SK-N-SH (cell line): ENCODE results near the gene NARS2.

ENCODE experiments used
- EP300 ChIP-seq, 2 experiments: IDR thresholded peaks; 2 replicates each; pipeline versions ENCODE4 v1.4.0 to v1.6.1; 2012; ENCODE audit warnings: borderline replicate concordance in 1 of 2, low read depth in 1 of 2, low read length in 1 of 2
- FOXM1 ChIP-seq: IDR thresholded peaks from 2 replicates; pipeline ENCODE4 v1.4.0; 2012; ENCODE audit warnings: low read depth, mild to moderate bottlenecking
- GATA2 ChIP-seq: sonication (generic); formaldehyde crosslinking; IDR thresholded peaks from 2 replicates; pipeline ENCODE4 v1.5.0; 2020; ENCODE audit warnings: mild to moderate bottlenecking, missing genetic modification reagents
- JUND ChIP-seq: IDR thresholded peaks from 2 replicates; pipeline ENCODE4 v1.4.0; 2012
- MEF2A ChIP-seq: IDR thresholded peaks from 2 replicates; pipeline ENCODE4 v1.4.0; 2012; ENCODE audit warnings: low read depth, borderline replicate concordance
- POLR2AphosphoS5 ChIP-seq: IDR thresholded peaks from 2 replicates; pipeline ENCODE4 v1.6.1; 2012; ENCODE audit warnings: low read depth, low read length
- RFX5 ChIP-seq: IDR thresholded peaks from 2 replicates; pipeline ENCODE4 v1.6.1; 2012; ENCODE audit warnings: mild to moderate bottlenecking, improper control_type of control experiment, low read length
- RXRA ChIP-seq: IDR thresholded peaks from 2 replicates; pipeline ENCODE4 v1.4.0; 2012; ENCODE audit warnings: low read depth, mild to moderate bottlenecking, borderline replicate concordance
- TEAD4 ChIP-seq: IDR thresholded peaks from 2 replicates; pipeline ENCODE4 v1.4.0; 2012; ENCODE audit warnings: mild to moderate bottlenecking, borderline replicate concordance; ENCODE audit not compliant: insufficient read depth
- TF ChIP-seq, protein P1 (sequence below): fragments of 200-600 bp; sonication (generic); IDR thresholded peaks from 2 replicates; pipeline ENCODE4 v1.6.1; 2017; ENCODE audit warnings: antibody characterized with exemption, mild to moderate bottlenecking, moderate library complexity
- TF ChIP-seq, protein P2 (sequence below): IDR thresholded peaks from 2 replicates; pipeline ENCODE4 v1.4.0; 2012; ENCODE audit warnings: low read depth, borderline replicate concordance
- TF ChIP-seq, protein P3 (sequence below): IDR thresholded peaks from 2 replicates; pipeline ENCODE4 v1.6.1; 2012; ENCODE audit warnings: mild to moderate bottlenecking, low read depth, low read length, moderate library complexity

DNA sequence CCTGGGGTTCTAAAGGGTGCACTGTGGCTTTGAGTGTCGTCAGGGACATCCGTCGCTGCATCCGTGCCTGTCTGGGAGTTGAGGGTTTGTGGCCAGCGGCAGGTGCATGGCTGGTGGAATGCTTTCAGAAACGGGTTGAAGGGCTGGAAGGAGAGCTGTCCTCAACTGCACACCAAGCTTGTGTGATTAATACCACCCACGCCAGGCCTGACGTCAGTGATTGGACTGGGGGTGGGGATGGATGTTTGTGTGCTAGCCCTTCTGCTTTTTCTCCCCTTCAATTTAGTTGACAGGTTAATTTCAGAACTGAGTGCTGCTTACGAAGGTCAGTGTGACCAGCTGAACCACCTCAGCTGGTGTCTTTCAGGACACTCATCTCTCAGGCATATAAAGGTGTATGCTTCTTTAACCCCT is 153.9 kb downstream of the NARS2 start:
- TF ChIP-seq, protein P1, sequence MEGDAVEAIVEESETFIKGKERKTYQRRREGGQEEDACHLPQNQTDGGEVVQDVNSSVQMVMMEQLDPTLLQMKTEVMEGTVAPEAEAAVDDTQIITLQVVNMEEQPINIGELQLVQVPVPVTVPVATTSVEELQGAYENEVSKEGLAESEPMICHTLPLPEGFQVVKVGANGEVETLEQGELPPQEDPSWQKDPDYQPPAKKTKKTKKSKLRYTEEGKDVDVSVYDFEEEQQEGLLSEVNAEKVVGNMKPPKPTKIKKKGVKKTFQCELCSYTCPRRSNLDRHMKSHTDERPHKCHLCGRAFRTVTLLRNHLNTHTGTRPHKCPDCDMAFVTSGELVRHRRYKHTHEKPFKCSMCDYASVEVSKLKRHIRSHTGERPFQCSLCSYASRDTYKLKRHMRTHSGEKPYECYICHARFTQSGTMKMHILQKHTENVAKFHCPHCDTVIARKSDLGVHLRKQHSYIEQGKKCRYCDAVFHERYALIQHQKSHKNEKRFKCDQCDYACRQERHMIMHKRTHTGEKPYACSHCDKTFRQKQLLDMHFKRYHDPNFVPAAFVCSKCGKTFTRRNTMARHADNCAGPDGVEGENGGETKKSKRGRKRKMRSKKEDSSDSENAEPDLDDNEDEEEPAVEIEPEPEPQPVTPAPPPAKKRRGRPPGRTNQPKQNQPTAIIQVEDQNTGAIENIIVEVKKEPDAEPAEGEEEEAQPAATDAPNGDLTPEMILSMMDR, result no peak
- TF ChIP-seq RXRA, result no peak
- peak in 1 of 2 experiments; percentile 92; a peak in 3 of 4 replicates for TF ChIP-seq EP300 (IDR thresholded peaks at IDR 0.05; ENCODE audit: borderline replicate concordance in 1 of 2, low read depth in 1 of 2, low read length in 1 of 2)
- TF ChIP-seq POLR2AphosphoS5, result 0 out of 2 replicates have a peak, but pooled peaks have one; percentile 10
- peak; percentile 58 for TF ChIP-seq GATA2 (CRISPR knock-in tag)
- no peak for TF ChIP-seq JUND
- TF ChIP-seq, protein P2, sequence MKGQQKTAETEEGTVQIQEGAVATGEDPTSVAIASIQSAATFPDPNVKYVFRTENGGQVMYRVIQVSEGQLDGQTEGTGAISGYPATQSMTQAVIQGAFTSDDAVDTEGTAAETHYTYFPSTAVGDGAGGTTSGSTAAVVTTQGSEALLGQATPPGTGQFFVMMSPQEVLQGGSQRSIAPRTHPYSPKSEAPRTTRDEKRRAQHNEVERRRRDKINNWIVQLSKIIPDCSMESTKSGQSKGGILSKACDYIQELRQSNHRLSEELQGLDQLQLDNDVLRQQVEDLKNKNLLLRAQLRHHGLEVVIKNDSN, result no peak
- TF ChIP-seq, protein P3, sequence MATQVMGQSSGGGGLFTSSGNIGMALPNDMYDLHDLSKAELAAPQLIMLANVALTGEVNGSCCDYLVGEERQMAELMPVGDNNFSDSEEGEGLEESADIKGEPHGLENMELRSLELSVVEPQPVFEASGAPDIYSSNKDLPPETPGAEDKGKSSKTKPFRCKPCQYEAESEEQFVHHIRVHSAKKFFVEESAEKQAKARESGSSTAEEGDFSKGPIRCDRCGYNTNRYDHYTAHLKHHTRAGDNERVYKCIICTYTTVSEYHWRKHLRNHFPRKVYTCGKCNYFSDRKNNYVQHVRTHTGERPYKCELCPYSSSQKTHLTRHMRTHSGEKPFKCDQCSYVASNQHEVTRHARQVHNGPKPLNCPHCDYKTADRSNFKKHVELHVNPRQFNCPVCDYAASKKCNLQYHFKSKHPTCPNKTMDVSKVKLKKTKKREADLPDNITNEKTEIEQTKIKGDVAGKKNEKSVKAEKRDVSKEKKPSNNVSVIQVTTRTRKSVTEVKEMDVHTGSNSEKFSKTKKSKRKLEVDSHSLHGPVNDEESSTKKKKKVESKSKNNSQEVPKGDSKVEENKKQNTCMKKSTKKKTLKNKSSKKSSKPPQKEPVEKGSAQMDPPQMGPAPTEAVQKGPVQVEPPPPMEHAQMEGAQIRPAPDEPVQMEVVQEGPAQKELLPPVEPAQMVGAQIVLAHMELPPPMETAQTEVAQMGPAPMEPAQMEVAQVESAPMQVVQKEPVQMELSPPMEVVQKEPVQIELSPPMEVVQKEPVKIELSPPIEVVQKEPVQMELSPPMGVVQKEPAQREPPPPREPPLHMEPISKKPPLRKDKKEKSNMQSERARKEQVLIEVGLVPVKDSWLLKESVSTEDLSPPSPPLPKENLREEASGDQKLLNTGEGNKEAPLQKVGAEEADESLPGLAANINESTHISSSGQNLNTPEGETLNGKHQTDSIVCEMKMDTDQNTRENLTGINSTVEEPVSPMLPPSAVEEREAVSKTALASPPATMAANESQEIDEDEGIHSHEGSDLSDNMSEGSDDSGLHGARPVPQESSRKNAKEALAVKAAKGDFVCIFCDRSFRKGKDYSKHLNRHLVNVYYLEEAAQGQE, result no peak
- no peak for TF ChIP-seq FOXM1
- 0 out of 2 replicates have a peak, but pooled peaks have one; percentile 24 for TF ChIP-seq RFX5
- TF ChIP-seq TEAD4, result no peak
- TF ChIP-seq MEF2A, result no peak
